GM12891 (cell line): ENCODE measurements around the gene PRPSAP1.

Experiments used
- POLR2A ChIP-seq: IDR thresholded peaks from 2 replicates; pipeline ENCODE4 v1.6.1; 2011; ENCODE audit warnings: low read depth, low read length, control low read depth
- TAF1 ChIP-seq: IDR thresholded peaks from 2 replicates; pipeline ENCODE4 v1.6.1; 2011; ENCODE audit warnings: low read depth, low read length, control low read depth

DNA sequence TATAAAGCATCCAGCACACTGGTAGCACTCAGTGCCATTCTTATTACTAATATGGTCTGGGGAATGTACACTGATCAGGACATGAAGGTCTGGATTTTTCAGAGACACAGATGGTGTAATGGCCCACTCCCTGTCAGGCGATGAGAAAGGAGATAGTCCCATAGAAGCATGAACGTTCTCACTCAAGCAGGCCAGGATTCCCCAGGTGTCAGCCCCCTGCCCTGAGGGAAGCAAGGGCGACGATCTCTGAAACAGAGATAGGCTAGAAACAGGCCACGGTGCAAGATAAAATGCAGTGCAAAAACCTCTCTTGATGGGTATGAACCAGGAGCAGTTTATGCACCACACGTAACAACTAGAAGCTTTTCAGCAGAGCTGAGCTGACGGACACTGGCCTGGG is 10.6 kb downstream of the PRPSAP1 start:
- TF ChIP-seq POLR2A, result no peak
- no peak for TF ChIP-seq TAF1
